HPDE6-E6E7 (cell line): Measurements from ENCODE around the gene RIMS1.

Experiments used
- DNase-seq: peaks from one replicate; pipeline ENCODE4 v3.0.0; 2011; ENCODE audit warnings: missing footprints; ENCODE audit errors: extremely low spot score

The RIMS1 gene

GRCh38 chr6:72094506-72094905 lies 208.2 kb downstream of the RIMS1 start:
- no peak for DNase-seq

- no peak for DNase-seq
Observed at GRCh38 chr6:72102561-72102960, 216.2 kb downstream of the RIMS1 start.

- DNase-seq: no peak
Observed at GRCh38 chr6:72111611-72112010, 225.3 kb downstream of the RIMS1 start.

- no peak for DNase-seq
Observed at GRCh38 chr6:72130327-72130726, 244.0 kb downstream of the RIMS1 start.

- DNase-seq: no peak
Observed at GRCh38 chr6:72132427-72132826, 246.1 kb downstream of the RIMS1 start.

GRCh38 chr6:72132851-72133250 lies 246.5 kb downstream of the RIMS1 start:
- no peak for DNase-seq

GRCh38 chr6:72133324-72133723 lies 247.0 kb downstream of the RIMS1 start:
- DNase-seq: no peak

GRCh38 chr6:72140795-72141194 lies 254.4 kb downstream of the RIMS1 start:
- DNase-seq: peak; percentile 7

- no peak for DNase-seq
Observed at GRCh38 chr6:72149715-72150114, 263.4 kb downstream of the RIMS1 start.

- no peak for DNase-seq
Observed at GRCh38 chr6:72151742-72152141, 265.4 kb downstream of the RIMS1 start.

- DNase-seq: no peak
Observed at GRCh38 chr6:72175916-72176315, 289.6 kb downstream of the RIMS1 start.

- peak; percentile 62 for DNase-seq
Observed at GRCh38 chr6:72182337-72183246, 296.2 kb downstream of the RIMS1 start.

- no peak for DNase-seq
Observed at GRCh38 chr6:72203983-72204382, 317.6 kb downstream of the RIMS1 start.

- no peak for DNase-seq
Observed at GRCh38 chr6:72205500-72205899, 319.1 kb downstream of the RIMS1 start.

- DNase-seq: no peak
Observed at GRCh38 chr6:72206606-72207005, 320.3 kb downstream of the RIMS1 start.

- DNase-seq: no peak
Observed at GRCh38 chr6:72212686-72213085, 326.3 kb downstream of the RIMS1 start.

- no peak for DNase-seq
Observed at GRCh38 chr6:72213654-72214053, 327.3 kb downstream of the RIMS1 start.

GRCh38 chr6:72216222-72217068 lies 330.1 kb downstream of the RIMS1 start:
- no peak for DNase-seq

GRCh38 chr6:72217626-72218025 lies 331.3 kb downstream of the RIMS1 start:
- no peak for DNase-seq

- DNase-seq: peak; percentile 47
Observed at GRCh38 chr6:72218125-72218524, 331.8 kb downstream of the RIMS1 start.

- DNase-seq: no peak
Observed at GRCh38 chr6:72219536-72219935, 333.2 kb downstream of the RIMS1 start.

- DNase-seq: no peak
Observed at GRCh38 chr6:72238021-72238420, 351.7 kb downstream of the RIMS1 start.

- no peak for DNase-seq
Observed at GRCh38 chr6:72238900-72239299, 352.6 kb downstream of the RIMS1 start.
